Activated naive CD8-positive, alpha-beta T cell treated with anti-CD3 and anti-CD28 coated beads, Interleukin-2, amount 50 U/mL, for 24 hours (primary cell): ENCODE measurements around the gene NCOA1.

Experiments used
- ATAC-seq: fragments of 150-1000 bp; cut with Tn5 transposase; one replicate; pipeline ENCODE4 v1.10.0; 2021
- DNase-seq: peaks from one replicate; pipeline ENCODE4 v3.0.0; 2021
- H3K27ac Mint-ChIP-seq: one replicate; pipeline ENCODE4 v1.8.0; 2021; ENCODE audit warnings: mild to moderate bottlenecking, mixed read lengths
- H3K27me3 Mint-ChIP-seq: one replicate; pipeline ENCODE4 v1.8.0; 2021; ENCODE audit warnings: mixed read lengths
- H3K36me3 Mint-ChIP-seq: one replicate; pipeline ENCODE4 v1.8.0; 2021; ENCODE audit warnings: low read depth, mixed read lengths
- H3K4me1 Mint-ChIP-seq: one replicate; pipeline ENCODE4 v1.8.0; 2021; ENCODE audit warnings: mixed read lengths
- H3K4me3 Mint-ChIP-seq: one replicate; pipeline ENCODE4 v1.8.0; 2021; ENCODE audit warnings: mild to moderate bottlenecking, moderate library complexity, mixed read lengths
- H3K9me3 Mint-ChIP-seq: one replicate; pipeline ENCODE4 v1.8.0; 2021; ENCODE audit warnings: mixed read lengths

NCOA1 gene

DNA sequence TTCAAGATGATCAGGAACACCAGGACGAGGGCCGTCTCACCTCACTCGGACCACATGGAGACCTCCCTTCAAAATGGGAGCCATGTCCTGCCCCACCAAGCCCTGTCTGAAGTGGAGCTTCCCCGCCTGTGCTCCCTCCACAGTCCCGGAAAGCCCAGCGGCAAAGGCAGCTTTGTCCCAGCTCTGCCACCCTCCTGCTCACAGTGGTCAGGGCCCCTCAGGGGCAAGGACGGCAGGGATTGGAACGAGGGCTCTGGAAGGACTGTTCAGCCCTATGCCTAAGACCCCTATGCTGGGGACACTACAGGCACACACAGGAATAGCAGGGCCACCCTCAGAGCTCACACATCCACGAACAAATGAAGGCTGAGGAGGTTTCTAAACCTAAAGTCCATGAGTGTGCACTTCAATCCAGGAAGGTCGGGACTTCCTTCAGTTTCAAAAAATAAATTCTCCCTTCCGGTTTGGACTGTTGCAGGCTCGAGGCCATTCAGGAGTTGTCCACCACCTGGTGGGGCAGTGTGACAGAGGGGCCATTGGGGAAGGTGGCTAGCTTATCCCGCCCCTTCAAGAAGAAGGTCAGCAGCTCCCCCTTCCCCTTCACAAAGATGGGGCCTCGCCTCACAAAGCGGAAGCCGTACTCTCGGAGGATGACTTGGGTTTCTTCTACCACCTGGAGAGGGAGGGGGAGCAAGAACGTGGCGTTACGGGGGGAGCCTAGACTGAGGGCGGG lies 328.6 kb downstream of the NCOA1 start:
- no peak for DNase-seq
- Mint-ChIP-seq H3K36me3 (peaks cover 66% of the 10 kb centered on the region), H3K4me1 (peaks cover 2% of the 10 kb centered on the region), H3K4me3 (no peak overlapping the region), H3K9me3 (no peaks in the 10 kb centered on the region), H3K27ac (no peak overlapping the region), H3K27me3 (no peaks in the 10 kb centered on the region)
- no peak for ATAC-seq

DNA sequence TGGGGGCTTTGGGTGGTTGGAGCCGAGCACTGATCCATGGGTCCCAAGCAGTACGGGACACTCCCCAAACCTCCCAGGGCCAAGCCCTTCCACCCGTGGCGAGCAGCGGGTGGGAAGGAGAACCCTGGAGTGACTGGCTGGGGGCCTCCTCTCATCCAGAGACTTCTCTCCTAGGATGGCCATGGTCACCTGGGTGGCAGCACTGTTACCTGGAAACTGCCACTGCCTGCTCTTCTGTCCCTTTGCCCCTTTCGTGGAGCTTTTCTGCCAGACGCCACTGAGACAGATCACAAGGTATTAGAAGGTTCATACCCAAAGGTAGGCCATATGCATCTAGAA lies 329.1 kb downstream of the NCOA1 start:
- H3K36me3 Mint-ChIP-seq = peaks cover 70% of the 10 kb centered on the region

More for the DNA sequence above, 329.1 kb downstream of the NCOA1 start:
- peaks cover 7% of the 10 kb centered on the region for H3K4me1 Mint-ChIP-seq
- H3K9me3 Mint-ChIP-seq = no peaks in the 10 kb centered on the region
- no peaks in the 10 kb centered on the region for H3K27me3 Mint-ChIP-seq
- no peak overlapping the region for H3K27ac Mint-ChIP-seq
- no peak for DNase-seq
- H3K4me3 Mint-ChIP-seq = no peak overlapping the region
- no peak for ATAC-seq
